C4-2B (cell line): ENCODE data around the gene YIPF1.

ENCODE experiments used
- ZFX ChIP-seq: fragments of 450-650 bp; IDR thresholded peaks from 2 replicates; pipeline ENCODE4 v1.6.1; 2017
- TF ChIP-seq, protein P1 (sequence below): fragments of 450-650 bp; conservative IDR thresholded peaks from 2 replicates; pipeline ENCODE4 v1.5.1; 2017; ENCODE audit warnings: mild to moderate bottlenecking

DNA sequence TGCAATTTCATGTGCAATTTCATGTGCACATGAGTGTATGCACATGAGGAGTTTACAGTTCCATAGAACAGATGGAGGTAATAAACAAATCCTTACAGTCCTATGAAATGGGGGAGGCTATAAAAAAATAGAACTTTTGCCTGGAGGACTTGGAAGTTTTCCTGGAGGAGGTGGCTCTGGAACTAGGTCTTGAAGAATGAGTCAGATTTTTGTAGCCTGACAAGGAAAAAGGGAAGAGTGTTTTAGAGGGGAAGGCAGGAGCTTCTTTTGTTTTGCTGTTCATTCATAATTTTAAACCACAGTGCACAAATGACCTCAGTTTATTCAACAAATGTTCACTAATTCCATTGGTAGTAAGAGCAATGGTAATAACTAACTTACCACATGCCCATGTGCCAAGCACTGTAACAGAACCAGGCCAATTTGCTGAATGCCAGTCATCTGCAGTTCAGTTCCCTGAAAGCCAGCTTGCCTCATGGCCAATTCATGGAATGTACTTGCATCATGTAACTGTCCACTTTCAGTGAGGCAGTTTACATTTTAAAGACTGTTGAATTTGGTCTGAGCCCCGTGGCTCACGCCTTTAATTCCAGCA lies 7.1 kb upstream of the YIPF1 start:
- TF ChIP-seq, protein P1, sequence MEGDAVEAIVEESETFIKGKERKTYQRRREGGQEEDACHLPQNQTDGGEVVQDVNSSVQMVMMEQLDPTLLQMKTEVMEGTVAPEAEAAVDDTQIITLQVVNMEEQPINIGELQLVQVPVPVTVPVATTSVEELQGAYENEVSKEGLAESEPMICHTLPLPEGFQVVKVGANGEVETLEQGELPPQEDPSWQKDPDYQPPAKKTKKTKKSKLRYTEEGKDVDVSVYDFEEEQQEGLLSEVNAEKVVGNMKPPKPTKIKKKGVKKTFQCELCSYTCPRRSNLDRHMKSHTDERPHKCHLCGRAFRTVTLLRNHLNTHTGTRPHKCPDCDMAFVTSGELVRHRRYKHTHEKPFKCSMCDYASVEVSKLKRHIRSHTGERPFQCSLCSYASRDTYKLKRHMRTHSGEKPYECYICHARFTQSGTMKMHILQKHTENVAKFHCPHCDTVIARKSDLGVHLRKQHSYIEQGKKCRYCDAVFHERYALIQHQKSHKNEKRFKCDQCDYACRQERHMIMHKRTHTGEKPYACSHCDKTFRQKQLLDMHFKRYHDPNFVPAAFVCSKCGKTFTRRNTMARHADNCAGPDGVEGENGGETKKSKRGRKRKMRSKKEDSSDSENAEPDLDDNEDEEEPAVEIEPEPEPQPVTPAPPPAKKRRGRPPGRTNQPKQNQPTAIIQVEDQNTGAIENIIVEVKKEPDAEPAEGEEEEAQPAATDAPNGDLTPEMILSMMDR = no peak
- no peak for TF ChIP-seq ZFX
